SKM-1 treated with dmso at 0.1 percent for 144 hours (cell line): ENCODE measurements around the gene LARP4B.

ENCODE experiments used
- DNase-seq: peaks from one replicate; lab custom pipeline; 2025; ENCODE audit not compliant: unreplicated experiment; lab: John Stamatoyannopoulos, UW

Gene LARP4B

DNA sequence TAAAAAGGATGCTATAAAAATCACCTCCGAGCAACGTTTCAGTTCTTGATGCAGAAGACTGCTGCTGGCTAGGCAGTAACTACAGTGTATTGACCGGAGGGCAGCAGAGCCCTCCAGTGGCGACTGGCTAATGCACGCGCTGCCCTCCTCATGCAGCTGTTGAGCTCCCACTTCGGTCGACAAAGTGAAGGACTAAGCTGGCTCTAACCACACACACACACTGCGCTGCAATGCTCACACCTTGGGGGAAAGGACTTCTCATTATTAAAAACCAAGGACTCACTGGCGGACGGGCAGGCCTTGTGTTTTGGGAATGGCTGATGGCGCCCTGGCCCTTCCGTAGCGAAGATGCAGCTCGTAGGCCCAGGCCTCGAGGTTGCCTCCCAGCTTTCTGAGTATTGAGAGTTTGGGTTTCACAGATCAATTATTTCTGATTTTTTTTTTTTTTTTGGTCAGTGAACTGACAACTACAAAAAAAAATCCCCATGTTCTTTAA lies 121.1 kb downstream of the LARP4B start:
- DNase-seq: no peak

DNA sequence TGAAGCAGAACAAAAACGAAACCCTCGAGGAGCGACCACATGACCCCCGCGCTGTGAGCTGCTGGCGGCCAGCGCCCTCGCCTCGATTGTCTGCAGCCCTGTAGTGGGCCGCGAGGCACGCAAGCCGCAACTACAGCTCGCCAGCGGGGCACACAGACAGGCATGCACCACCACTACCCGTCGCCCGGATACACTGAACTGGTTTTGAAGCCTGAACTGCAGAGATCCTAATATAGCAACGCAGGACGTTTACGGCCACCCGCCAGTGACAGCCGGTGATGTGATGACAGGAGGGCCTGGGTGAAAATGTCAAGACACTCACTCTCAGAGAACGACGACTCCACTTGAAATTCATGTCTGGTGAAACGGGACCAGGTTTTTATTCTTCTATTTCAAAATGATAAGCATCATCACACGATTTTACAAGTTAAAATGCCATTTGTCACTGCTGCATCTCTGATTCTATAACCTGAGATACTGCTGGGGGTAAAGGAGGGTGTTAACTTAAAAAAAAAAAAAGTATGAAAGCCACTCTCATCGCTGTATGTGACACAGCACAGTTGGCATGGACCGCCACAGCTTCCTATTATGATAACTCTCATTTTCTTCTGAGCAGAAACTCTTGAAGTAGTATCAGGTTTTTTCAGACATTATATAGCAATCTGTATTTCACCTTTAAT lies 121.7 kb downstream of the LARP4B start:
- DNase-seq: no peak

DNA sequence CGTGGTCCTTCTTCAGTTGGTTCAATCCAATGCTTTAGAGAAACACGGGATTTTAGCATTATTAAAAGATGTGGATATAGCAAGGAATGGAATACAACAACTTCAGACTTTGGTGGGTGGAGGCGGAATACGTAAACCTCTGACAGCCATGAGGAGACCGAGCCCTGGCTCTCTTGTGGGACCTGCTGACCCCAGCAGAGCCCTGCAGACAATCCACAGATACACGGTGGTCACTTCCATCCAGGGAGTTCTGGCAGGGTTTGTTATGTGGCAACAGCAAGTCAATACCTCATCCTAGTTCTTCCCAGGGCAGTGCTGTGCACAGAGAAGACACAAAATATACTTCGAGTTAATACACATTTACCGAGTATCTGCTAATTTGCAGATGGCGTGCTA lies 123.5 kb downstream of the LARP4B start:
- DNase-seq: no peak

DNA sequence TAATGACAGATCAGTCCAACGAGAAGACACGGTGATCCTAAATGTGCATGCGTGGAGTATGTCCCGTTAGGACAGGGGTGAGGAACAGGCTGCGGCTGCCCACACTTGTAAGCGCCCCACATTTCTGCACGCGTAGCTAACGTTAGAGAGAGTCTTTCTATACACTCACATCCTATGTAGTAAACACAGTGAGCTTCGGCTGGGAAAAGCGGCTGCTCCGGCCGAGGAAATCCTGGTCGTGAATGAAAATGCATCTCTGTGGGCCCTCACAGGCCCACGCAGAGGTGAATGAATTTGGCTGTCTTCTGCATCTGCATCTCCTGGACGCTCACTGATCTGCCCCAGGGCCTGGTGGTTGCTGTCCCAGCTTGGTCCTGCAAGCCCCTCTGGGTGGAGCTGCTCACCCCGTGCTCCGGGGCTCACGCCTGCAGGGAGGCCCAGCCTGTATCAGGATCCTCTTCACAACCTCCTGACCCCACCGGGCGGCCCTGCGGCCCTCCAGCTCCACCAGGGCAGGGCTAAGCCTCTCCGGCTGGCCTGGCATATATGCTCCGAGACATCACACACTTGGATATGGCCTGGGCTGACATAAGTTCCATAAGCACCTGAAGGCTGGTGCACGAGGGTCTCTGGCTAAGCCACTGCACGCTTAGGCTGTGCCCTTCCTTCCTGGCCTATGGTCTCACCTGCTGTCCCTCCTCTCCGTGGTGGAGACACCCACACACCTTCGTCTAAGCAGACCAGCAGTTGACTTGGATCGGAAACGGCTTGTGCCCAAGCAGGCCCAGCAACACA lies 124.1 kb downstream of the LARP4B start:
- no peak for DNase-seq

DNA sequence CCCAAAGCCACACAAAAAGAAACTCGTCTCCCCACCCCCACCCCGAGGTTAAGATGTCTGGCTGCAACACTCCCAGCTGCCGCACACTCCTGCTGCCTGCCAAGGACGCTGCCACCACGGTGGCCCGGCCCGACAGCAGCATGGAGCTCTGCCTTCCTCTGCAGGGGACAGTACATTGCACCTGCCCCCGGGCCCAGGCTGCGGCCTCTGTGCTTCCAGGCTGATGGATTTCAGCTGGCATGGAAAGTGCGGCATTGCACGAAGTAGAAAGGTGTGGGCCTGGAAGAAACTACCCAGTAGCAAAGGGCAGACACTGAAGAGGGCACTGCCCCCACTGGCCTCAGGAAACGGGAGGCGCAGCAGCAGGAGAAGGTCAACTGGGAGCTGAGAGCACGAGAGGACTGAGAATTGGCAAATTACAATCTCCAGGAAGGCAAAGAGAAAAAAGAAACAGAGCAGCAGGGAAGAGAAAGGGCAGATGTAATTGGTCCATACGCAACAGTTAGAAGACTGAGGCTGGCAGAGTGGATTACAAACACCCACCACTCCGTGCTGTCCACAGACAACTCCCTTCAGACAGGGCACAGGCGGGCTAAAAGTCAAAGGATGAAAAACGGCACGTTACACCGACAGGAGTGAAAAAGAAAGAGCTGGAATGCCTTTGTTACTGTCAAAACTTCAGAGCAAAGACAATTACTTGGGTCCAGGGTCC lies 124.9 kb downstream of the LARP4B start:
- no peak for DNase-seq

DNA sequence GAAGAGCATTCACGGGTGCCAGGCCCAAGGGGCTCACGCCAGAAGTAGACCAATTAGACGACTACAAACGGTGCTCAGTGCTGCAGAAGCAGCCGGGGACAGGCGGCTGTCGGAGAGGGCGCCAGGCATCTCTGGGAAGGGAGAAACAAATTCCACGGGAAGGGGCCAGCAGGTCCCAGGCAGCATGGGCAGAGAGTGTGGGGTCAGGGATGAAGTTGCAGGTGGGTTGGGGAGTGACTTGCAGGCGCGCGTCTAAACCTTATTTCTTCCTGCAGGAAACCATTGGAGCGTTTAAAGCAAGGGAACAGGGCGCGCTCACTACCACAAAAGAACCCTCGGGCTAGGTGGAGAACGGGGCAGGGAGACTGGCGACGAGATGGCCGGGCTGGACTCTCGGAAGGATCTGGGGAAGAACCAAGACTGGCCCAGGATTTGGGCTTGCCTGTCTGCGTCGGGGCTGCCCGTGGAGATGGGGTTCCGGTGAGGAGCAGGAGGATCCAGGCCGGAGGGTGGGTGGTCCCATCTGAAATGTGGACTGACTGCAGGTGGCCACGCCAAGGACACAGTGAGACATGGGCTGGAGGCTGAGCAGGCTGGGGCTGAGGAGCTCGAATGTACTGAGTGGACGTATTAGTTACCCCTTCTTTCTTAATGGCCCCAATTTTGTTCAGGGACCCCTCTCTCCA lies 125.7 kb downstream of the LARP4B start:
- no peak for DNase-seq

DNA sequence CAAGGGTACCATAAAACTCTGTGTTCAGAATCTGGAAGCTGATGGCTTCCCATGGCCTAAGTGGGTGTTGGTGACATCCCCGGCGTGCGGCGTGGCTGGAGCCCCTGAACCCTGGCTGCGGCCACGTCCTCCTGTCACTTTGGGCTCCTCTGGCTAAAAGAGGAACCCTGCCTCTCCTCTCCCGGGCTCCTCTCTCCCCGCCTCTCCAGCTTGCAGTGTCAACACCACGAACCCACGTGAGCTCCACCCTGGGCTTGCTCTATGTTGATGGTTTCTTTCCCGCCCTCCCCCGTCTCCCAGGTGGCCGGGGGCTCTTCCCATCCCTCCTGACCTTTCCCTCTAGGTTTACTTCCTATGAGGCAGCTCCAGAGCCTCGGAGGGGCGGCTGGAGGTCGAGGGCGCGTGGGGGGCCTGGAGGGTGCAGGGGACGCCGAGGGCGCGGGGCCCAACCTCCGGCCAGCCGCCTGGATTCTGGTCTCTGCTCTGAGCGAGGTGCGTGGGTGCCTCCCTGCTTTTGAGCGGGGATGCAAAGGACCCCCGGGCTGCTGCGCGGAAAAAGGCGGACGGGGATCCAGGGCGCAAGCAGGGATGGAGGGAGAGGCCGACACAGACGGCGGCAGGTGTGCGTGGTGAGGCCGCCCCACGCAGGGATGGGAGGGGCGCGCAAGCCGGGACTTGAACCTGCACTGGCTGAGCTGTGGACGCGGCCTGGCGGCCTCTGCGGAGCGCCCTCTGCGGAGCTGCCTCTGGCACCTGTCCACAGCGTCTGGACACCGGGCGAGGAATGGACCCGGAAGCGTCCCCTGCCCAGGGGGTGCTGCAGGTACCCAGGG lies 126.5 kb downstream of the LARP4B start:
- peak; percentile 14 for DNase-seq

DNA sequence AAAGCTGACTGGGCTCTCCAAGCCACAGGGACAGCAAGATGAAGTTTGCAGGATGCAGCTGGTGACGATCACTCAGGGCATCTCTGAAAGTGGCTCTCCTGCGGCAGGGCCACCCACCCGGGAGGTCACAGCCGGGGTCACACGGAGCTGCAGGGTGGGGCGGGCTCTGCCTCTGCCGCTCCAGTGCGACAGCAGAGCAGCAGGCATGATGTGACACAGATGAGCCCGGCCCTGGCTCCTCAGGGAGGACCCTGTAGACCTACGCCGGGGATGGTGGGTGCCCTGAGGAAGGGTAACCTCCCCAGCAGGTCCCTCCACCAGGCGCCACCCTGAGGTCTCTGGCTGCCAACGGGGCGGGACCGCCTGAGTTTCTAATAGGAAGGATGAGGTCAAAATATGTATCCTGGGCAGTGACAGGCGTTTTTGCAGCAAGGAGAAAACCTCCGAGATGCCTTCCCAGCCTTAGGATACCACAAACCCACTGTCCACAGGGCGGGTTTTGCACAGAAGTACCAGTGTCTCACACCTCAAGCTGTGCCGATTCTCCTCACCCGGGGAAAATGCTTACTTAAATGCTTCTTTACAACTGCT lies 127.2 kb downstream of the LARP4B start:
- DNase-seq: no peak

DNA sequence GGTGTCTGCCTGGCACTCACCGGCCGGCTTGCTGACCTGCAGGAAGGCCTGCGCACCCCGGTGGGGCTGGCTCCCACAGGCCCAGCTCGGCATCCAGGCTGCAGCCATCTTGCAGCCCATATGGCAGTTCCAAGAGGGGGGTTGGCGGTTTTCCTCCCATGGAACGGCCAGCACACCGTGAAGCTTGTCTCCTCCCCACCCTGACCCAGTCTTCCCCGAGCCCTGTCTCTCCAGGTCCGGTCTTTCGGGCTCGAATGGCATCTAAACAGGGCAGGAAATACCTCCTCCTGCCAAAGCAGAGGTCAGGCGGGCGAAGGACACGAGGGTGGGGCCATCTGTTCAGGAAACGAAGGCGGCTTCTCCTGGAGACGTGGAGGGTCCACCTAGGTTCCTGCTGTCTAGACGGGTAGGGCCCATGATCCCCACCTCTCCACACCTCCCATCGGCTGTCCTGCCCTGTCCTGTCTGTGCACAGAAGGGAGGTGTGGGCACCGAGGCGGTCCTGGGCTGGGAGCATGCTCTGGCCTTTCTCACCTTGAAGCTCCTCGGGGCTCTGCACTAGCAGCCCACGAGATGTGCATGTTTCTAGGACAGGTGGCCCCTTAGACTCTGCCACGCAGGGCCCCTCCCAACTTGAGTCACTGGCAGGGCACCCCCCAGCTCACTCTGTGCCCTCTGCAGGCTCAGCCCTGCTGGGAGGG lies 128.3 kb downstream of the LARP4B start:
- no peak for DNase-seq

DNA sequence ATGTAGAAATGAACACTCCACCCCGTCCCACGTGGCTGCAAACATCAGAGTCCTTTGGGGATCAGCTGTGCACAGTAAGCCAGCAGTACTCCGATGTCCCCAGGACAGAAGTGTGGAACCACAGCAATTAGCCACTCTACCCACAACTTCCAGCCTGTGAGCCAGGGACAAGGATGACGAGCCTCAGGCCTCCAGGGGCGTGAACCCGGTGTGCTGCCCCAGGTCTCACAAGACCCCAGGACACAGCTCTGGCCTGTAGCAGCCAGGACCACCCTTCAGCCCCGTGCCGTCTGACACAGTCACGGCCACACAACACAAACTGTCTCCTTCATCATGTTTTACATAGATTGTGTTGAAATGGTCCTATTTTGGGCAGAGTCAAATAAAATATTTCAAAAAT lies 129.0 kb downstream of the LARP4B start:
- DNase-seq: no peak

DNA sequence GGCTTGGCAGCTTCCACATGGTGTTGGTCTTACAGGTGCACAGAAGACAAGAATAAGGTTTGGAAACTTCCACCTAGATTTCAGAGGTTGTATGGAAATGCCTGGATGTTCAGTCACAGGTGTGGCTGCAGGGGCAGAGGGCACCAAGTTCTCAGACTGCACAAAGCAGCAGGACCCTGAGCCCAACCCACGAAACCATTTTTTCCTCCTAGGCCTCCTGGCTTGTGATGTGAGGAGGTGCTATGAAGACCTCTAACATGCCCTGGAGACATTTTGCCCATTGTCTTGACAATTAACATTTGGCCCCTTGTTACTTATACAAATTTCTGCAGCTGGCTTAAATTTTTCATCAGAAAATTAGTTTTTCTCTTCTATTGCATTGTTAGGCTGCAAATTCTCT lies 134.3 kb downstream of the LARP4B start:
- no peak for DNase-seq

DNA sequence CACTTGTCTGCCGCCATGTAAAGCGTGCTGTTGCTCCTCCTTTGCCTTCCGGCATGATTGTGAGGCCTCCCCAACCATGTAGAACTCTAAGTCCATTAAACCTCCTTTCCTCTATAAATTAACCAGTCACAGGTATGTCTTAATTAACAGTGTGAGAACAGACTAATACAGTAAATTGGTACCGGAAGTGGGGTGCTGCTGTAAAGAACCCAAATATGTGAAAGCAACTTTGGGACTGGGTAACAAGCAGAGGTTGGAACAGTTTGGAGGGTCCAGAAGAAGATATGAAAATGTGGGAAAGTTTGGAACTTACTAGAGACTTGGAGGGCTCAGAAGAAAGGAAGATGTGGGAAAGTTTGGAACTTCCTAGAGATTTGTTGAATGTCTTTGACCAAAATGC lies 135.3 kb downstream of the LARP4B start:
- no peak for DNase-seq

DNA sequence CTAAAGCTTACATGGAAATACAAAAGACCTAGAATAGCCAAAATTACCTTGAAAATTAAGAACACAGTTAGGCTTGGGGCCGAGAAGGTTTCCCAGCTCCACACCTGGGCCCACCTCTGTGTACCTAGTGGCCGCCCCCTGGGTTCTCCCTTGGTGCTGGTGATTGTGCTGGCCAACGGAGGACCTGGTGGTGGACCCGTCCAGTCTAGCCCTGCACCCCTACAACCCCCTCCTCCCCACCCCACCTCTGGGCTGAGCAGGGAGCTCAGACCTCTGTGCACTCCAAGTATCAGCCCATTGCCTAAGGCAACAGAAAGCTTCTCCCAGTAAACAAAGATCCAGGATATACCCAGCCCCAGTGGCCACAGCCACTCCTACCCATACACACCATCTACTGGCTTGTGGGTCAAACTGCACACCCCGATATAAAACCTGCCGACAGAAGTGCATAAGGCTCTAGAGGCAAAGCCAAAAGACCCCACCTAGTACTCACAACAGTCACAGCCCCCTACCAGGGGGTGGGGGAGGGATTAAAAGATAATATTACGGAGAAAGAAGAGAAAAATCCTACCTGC lies 137.0 kb downstream of the LARP4B start:
- no peak for DNase-seq

DNA sequence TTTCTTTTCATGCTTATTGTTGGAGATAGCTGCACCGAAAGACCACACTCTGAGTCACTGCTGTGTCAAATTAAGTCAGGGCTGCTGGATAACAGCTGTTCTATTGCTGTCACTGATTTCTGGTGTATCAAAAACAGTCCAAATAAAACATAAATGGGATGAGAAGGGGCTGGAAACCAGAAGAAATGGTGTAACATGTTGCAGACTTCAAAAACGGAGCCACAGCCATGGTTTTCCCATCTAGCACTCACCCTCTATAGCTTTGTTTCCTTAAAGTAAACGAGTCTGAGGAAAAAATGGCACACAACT lies 138.8 kb downstream of the LARP4B start:
- DNase-seq: no peak

DNA sequence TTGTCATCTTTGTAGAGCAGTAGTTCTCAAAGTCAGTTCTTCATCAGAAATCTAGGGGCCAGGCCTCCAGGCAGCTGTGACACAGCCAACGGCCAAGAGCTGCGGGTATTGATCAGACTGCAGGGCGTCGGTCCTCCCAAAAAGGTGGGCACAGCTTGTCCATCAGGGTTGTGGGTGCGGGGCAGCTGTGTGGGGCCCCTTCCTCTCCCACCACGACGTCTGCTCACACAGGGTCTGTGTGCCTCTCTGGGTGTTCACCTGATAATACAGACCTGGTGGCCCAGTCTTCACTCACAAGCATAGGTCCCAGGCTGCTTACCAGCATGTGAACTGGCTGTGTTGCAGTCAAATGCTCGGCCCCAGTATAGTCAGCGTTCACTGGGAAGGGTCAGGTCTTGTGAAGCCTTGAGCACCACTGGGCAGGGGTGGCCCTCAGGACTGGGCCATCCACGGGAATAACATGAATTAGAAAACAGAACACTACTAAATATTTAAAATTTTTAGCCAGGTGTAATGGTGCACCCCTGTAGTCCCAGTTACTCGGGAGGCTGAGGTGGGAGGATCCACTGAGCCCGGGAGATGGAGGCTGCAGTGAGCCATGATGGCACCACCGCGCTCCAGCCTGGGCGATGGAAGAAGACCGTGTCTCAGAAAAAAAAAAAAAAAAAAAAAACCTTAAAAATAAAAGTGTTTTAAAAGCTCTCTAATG lies 139.3 kb downstream of the LARP4B start:
- DNase-seq: no peak

DNA sequence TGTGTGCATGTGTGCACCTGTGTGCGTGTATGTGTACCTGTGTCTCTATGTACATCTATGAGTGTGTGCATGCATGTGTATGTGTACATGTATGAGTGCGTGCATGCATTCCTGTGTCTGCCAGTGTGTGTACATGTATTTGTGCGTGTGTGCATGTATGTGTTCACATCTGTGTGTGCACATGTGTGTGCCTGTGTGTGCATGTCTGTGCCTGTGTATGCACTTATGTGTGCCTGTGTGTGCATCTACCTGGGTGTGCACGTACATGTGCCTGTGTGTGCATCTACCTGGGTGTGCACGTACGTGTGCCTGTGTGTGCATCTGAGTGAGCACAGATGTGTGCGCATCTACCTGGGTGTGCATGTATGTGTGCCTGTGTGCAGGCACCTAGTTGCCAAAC lies 139.9 kb downstream of the LARP4B start:
- DNase-seq: no peak

DNA sequence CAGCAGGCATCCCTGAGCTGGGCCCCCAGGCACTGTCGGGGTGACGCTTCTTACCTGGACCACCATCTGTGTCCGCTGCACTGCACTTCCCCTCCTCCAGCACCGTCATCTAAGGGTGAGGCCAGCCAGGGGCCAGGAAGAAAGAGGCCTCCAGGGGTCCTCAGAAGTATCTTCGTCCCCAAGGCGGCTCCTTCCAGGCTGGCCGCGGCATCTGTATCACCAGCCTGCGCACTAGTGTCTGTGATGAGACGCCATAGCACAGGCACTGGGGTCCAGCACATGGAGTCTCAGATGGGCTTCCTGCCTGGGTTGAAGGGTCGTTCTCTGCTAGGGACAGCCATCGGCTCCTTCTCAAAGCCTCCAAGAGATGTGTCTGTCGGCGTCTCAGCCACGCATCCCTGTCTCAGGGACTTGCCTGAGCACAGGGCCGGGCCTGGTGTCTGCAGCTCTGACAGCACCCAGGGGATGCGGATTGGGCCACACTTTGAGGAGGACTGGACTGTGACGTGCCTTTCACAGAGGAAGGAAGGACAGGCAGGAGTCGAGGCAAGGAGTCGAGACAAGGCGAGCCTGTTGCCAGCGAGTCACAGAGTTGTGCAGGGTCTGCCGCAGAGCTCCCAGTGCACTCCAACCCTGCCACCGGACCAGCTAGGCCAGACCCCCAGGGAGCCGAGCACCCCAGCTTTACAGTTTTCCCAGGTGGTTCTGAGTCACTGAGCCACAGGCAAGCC lies 140.5 kb downstream of the LARP4B start:
- DNase-seq: no peak
